Tibial artery (tissue), 4 donors: Measurements from ENCODE around the gene WIPF3.

Experiments
- DNase-seq, 2 donors: peaks; one replicate each; pipeline ENCODE4 v3.0.0-alpha.2; 2019
- H3K27ac ChIP-seq, 2 donors: fragments of 200-600 bp; sonication (generic) in 1 of 2; 1 replicate in 1 of 2; 2 replicates in 1 of 2; pipeline ENCODE4 v1.5.1; 2018 to 2019; ENCODE audit warnings: mild to moderate bottlenecking in 1 of 2
- H3K27me3 ChIP-seq, 2 donors: fragments of 200-600 bp; sonication (generic) in 1 of 2; one replicate each; pipeline versions ENCODE4 v1.5.1 to v1.6.0; 2016 to 2019
- H3K36me3 ChIP-seq, 3 donors: fragments of 200-600 bp; sonication (generic) in 2 of 3; one replicate each; pipeline ENCODE4 v1.5.1; 2016 to 2019; ENCODE audit warnings: mild to moderate bottlenecking in 2 of 3
- H3K4me1 ChIP-seq, 4 donors: fragments of 200-600 bp; sonication (generic) in 2 of 4; 1 replicate in 3 of 4; 2 replicates in 1 of 4; pipeline ENCODE4 v1.5.1; 2016 to 2019
- H3K4me3 ChIP-seq, 2 donors: fragments of 200-600 bp; sonication (generic) in 1 of 2; 1 replicate in 1 of 2; 2 replicates in 1 of 2; pipeline ENCODE4 v1.5.1; 2018 to 2019; ENCODE audit warnings: mild to moderate bottlenecking in 2 of 2
- H3K9me3 ChIP-seq, 3 donors: fragments of 200-600 bp; sonication (generic) in 1 of 3; one replicate each; pipeline ENCODE4 v1.5.1; 2016 to 2019
- intact Hi-C: fragments of 100-400 bp; cut with DNase I; formaldehyde crosslinking; loops from one replicate; pipeline ENCODE4 v1.15.0; 2023; ENCODE audit warnings: low total_unique reads
- TF ChIP-seq, protein P1 (sequence below), 2 experiments: fragments of 200-600 bp in 1 of 2; fragments of 450-650 bp in 1 of 2; IDR thresholded peaks; one replicate each; pipeline ENCODE4 v1.5.1; 2017 to 2019; ENCODE audit warnings: antibody characterized with exemption in 2 of 2, mild to moderate bottlenecking in 1 of 2, moderate library complexity in 1 of 2

WIPF3 gene

DNA sequence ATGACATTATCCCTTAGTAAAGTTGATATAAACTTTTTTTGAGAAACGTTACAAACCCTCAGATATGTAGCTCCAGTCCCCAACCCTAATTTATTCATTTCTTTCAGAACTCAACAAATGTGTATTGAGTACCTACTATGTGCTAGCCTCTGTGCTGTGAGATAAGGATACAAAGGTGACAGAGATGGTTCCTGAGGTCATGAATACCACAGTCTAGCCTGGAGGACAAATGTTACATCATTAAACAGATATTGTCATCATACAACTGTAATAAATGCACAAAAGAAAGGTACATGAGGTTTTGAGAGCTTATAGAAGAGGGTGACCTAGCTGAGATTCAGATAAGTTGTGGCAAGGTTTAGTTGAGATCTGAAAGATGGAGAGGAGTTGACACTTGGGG lies 4.4 kb upstream of the WIPF3 start:
- intact Hi-C loops = no loop called here
- TF ChIP-seq, protein P1, sequence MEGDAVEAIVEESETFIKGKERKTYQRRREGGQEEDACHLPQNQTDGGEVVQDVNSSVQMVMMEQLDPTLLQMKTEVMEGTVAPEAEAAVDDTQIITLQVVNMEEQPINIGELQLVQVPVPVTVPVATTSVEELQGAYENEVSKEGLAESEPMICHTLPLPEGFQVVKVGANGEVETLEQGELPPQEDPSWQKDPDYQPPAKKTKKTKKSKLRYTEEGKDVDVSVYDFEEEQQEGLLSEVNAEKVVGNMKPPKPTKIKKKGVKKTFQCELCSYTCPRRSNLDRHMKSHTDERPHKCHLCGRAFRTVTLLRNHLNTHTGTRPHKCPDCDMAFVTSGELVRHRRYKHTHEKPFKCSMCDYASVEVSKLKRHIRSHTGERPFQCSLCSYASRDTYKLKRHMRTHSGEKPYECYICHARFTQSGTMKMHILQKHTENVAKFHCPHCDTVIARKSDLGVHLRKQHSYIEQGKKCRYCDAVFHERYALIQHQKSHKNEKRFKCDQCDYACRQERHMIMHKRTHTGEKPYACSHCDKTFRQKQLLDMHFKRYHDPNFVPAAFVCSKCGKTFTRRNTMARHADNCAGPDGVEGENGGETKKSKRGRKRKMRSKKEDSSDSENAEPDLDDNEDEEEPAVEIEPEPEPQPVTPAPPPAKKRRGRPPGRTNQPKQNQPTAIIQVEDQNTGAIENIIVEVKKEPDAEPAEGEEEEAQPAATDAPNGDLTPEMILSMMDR (IDR thresholded peaks at IDR 0.05) = no peak
- peaks cover 0 to 12% (median 1%) of the 10 kb centered on the region in 4 donors for H3K4me1 ChIP-seq
- H3K36me3 ChIP-seq = no peaks in the 10 kb centered on the region
- no peak overlapping the region for H3K27ac ChIP-seq
- no peaks in the 10 kb centered on the region for H3K27me3 ChIP-seq
- no peaks in the 10 kb centered on the region for H3K9me3 ChIP-seq
- DNase-seq = no peak
- no peak overlapping the region for H3K4me3 ChIP-seq

DNA sequence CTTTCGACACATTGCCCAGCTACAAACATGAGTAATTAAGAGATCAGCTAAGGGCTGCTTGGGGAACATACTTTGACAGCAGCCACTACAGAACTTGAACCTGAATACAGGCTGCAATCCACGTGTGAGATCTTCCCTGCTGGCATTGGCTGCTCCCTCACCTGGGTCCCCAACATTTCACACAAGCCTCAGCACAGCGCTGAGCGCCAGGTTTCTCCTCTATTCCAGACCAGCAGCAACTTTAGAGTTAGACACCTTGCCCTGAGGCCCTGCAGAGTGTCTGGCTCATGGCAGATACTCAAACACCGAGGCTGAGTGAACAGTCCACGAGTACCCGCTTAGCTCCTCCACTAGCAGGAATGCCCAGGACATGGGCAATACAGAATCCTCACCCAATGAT lies 1.3 kb upstream of the WIPF3 start:
- H3K27me3 ChIP-seq = no peaks in the 10 kb centered on the region

DNA sequence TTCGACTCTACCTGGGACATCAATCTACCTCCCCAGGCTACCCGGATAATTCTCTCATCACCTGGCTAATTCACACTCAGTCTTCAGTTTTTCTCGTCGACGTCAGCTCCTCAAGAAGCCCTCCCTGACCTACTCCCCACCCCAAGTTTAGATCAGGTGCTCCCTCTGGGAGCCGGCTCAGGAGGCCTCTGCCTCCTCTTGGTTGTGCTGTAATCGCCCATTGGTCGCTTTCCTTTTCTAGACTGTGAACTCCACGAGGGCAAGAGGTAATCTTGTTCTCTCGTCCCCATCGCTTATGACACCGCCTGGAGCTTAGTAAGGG lies 461 bp upstream of the WIPF3 start:
- H3K27me3 ChIP-seq = no peaks in the 10 kb centered on the region
- peaks cover 0 to 29% (median 18%) of the 10 kb centered on the region in 4 donors for H3K4me1 ChIP-seq
- peak overlapping the region; percentile 77 to 83 for H3K27ac ChIP-seq
- H3K36me3 ChIP-seq = no peaks in the 10 kb centered on the region
- intact Hi-C loops = no loop called here
- no peak for DNase-seq
- TF ChIP-seq, protein P1 (IDR thresholded peaks at IDR 0.05) = no peak
- H3K4me3 ChIP-seq = peak overlapping the region; percentile 67 to 86
- H3K9me3 ChIP-seq = no peaks in the 10 kb centered on the region

More for the DNA sequence above, 1.3 kb upstream of the WIPF3 start:
- TF ChIP-seq, protein P1 (IDR thresholded peaks at IDR 0.05) = no peak
- Histone ChIP-seq H3K27ac (no peak overlapping the region), H3K4me3 (no peak overlapping the region), H3K9me3 (no peaks in the 10 kb centered on the region), H3K4me1 (peaks cover 0 to 29% (median 17%) of the 10 kb centered on the region in 4 donors), H3K36me3 (no peaks in the 10 kb centered on the region)
- DNase-seq = no peak
- intact Hi-C loops = no loop called here

DNA sequence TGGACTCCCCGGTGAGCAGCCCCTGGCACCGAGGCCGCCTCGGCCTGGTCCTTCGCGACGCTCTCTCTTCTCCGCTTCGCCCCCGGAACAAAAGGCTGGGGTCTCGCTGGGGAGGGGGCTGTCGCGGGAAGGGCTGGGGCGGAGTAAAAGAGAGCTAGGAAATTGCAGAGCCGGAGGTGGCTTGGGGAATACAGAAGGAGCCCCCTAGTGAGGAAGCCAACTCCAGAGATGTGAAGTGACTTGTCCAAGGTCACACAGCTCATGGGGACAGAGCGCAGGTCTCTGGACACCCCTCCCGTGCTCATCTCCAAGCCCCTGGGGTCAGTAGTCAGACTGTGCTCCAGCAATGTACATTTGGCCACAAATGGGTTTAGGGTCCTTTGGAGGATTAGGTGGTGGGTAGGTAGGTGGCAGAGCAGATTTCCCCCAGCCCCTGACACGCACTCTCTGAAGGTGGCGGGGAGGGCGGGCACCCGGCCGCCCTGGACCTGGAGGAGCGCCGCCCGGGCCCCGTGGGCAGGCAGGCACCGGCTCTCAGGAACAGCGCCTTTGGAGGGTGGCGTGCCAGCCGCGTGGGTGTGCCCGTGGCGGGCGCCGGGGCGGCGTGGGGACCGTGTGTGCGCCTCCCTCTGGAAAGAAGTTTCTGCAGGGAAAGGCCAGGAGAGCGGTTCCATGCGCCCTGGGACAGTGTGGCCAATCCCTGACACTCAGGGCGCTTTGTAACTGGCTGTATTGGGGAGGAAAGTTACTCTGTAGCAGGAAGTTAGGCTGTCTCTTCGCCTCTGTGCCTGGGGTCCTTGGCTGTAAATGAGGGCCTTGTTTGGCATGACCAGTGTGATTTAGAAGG lies 910 bp downstream of the WIPF3 start:
- Histone ChIP-seq H3K36me3 (no peaks in the 10 kb centered on the region), H3K4me1 (peaks cover 0 to 37% (median 25%) of the 10 kb centered on the region in 4 donors), H3K27me3 (no peaks in the 10 kb centered on the region), H3K9me3 (no peaks in the 10 kb centered on the region), H3K4me3 (peak overlapping the region; percentile 67 to 86), H3K27ac (peak overlapping the region; percentile 77 to 83)
- intact Hi-C loops = no loop called here
- DNase-seq = peak; percentile 22 to 82
- TF ChIP-seq, protein P1 (IDR thresholded peaks at IDR 0.05) = peak; percentile 40 to 46

DNA sequence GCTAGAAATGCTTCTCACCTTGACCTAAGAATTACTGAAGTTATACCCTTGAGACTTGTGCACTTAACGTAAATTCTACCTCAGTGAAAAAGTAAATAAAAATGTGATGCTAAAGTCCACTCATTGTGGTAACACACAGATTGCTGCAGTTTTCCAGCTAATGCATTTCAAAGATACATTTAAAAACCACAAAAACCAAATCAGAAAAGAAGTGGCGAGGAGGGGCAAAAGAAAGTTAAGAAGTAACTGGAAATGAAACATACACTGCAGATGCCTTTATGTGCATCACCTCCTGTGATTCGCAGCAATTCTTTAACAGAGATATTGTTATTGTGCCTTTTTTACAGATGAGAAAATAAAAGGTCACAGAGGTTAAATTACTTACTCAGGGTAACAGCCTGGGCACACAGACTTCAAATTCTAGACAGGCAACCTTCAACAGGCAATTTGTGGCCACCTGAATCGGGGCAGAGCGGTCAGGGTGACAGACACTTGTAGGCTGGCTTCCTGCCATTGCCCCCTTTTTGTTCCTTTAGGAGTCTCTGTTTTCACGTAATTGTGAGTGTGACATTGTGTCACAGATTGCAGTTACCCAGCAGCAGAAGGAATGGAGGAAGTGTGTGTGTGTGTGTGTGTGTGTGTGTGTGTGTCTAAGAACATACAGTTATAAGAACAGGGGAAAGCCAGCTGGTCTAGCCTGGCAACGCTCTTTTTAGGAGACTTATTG lies 1.9 kb downstream of the WIPF3 start:
- intact Hi-C loops = no loop called here
- Histone ChIP-seq H3K36me3 (no peaks in the 10 kb centered on the region), H3K27me3 (no peaks in the 10 kb centered on the region), H3K4me3 (peak overlapping the region in 1 of 2 donors; percentile 86), H3K9me3 (no peaks in the 10 kb centered on the region), H3K27ac (peak overlapping the region in 1 of 2 donors; percentile 77), H3K4me1 (peaks cover 0 to 39% (median 26%) of the 10 kb centered on the region in 4 donors)
- TF ChIP-seq, protein P1 (IDR thresholded peaks at IDR 0.05) = no peak
- no peak for DNase-seq
